Activated CD8-positive, alpha-beta memory T cell treated with anti-CD3 and anti-CD28 coated beads, Interleukin-2, amount 50 U/mL, for 1 hour (primary cell): ENCODE measurements around the gene ENTREP3.
"Not testable (repeated sequence)": the region's sequence is repeated elsewhere in the genome, so short reads cannot be mapped to it uniquely, and the experiment has no call there.

Source experiments
- DNase-seq: peaks from one replicate; pipeline ENCODE4 v3.0.0-alpha.2; 2020; ENCODE audit errors: extremely low read depth

Gene ENTREP3

GRCh38 chr1:155251566-155251965, 3.7 kb downstream of the ENTREP3 start:
- DNase-seq, result no peak

GRCh38 chr1:155250633-155251449, 4.4 kb downstream of the ENTREP3 start:
- DNase-seq, result peak; percentile 86

GRCh38 chr1:155250246-155250632, 5.0 kb downstream of the ENTREP3 start:
- DNase-seq, result no peak

- no peak for DNase-seq
Measured at GRCh38 chr1:155247667-155248553, 7.4 kb downstream of the ENTREP3 start.

GRCh38 chr1:155246796-155247195, 8.5 kb downstream of the ENTREP3 start:
- not testable (repeated sequence) for DNase-seq

- DNase-seq, result no peak
Measured at GRCh38 chr1:155245163-155245524, 10.1 kb downstream of the ENTREP3 start.

GRCh38 chr1:155244368-155245162, 10.7 kb downstream of the ENTREP3 start:
- DNase-seq, result peak; percentile 94

GRCh38 chr1:155242805-155243358, 12.4 kb downstream of the ENTREP3 start:
- no peak for DNase-seq

GRCh38 chr1:155241841-155242264, 13.4 kb downstream of the ENTREP3 start:
- DNase-seq, result no peak

- DNase-seq, result peak; percentile 43
Measured at GRCh38 chr1:155241069-155241679, 14.1 kb downstream of the ENTREP3 start.

- DNase-seq, result no peak
Measured at GRCh38 chr1:155236451-155236850, 18.8 kb downstream of the ENTREP3 start.

GRCh38 chr1:155235375-155235774, 19.9 kb downstream of the ENTREP3 start:
- DNase-seq, result not testable (repeated sequence)

- not testable (repeated sequence) for DNase-seq
Measured at GRCh38 chr1:155233502-155233901, 21.8 kb downstream of the ENTREP3 start.

- DNase-seq, result not testable (repeated sequence)
Measured at GRCh38 chr1:155232001-155232978, 23.0 kb downstream of the ENTREP3 start.

GRCh38 chr1:155231302-155231701, 24.0 kb downstream of the ENTREP3 start:
- not testable (repeated sequence) for DNase-seq

- DNase-seq, result no peak
Measured at GRCh38 chr1:155228096-155228427, 27.2 kb downstream of the ENTREP3 start.

GRCh38 chr1:155227261-155228095, 27.8 kb downstream of the ENTREP3 start:
- DNase-seq, result peak; percentile 100

- no peak for DNase-seq
Measured at GRCh38 chr1:155226910-155227260, 28.4 kb downstream of the ENTREP3 start.
